ENCODE measurements around the gene UPB1.

Gene UPB1

DNA sequence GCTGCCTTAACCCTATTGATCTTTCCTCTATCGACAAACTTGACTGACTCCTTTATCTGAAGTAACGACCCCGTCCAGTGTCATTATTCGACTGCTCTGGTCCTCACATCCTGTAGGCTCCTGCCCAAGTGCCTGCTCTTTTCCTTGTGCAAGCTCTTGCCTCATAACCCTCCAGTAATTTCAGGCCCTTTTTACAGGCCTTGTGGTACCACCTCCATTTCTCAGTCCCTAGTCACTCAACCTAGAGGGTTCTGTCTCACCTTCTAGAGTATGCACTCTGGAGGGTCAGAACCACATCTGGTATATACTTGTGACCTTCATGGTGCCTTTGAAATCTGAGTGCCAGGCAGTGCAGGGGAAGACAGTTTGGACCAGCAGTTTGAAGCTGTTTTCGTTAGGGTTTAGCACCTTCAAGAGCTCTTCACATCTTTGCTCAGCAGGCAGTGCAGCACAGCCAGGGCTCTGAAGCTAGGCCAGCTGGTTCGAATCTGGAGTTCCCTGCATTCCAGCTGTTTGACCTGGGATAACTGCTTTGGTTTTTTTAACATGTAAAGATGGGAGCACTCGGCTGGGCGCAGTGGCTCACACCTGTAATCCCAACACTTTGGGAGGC lies 71.9 kb downstream of the UPB1 start:
- ATAC-seq (no peak), DNase-seq (no peak)

DNA sequence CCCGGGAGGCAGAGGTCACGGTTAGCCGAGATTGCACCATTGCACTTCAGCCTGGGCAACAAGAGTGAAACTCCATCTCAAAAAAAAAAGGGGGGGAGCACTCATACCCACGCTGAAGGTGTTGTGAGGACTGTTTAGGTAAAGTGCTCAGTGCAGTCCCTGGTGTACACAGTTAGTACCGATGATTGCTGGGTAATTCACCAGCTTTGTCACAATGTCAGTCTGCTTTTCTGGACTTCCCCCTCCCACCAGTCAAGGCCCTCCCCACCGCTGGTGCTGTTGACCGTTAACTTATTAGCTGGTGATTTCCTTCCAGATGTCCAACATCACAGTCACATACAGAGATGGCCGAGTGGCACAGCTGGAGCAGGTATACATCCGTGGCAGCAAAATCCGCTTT lies 72.5 kb downstream of the UPB1 start:
- no peak for DNase-seq
- ATAC-seq: no peak

DNA sequence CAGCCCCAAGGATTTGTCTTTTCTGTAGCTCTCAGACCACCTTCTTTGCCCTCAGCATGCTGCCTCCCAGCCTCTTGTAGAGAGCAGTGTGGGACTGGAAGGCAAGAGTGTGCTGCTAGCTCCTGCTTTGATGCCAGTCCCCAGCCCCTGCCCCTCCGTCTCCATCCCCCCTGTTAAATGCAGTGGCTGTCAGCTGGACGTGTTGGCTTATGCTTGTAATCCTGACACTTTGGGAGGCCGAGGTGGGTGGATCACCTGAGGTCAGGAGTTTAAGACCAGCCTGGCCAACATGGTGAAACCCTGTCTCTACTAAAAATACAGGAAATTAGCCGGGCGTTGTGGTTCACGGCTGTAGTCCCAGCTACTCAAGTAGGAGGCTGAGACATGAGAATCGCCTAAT lies 76.1 kb downstream of the UPB1 start:
- ATAC-seq: no peak
- DNase-seq: no peak

DNA sequence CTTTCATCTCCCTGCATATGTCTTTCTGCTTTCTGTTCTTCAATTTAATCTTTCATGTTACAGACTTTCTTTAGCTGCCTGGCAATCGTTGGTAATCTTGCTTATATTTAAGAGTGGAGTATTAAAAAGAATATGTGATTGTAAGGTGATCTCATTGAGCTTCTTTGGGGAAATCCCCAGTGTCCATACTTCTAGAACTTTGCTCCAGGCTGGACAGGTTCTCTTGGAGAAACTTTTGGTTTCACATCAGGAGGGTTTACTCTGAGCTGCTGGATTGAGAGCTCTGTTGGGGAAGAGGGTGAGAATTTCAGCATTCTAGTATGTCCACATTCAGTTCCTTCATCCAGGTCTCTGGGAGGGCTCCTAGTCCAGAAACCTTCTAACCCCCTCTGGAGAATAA lies 81.6 kb downstream of the UPB1 start:
- ATAC-seq (no peak), DNase-seq (no peak)

Data from stimulated activated naive CD8-positive, alpha-beta T cell treated with anti-CD3 and anti-CD28 coated beads, Interleukin-15, Interleukin-2, amounts not matched to agents 100 U/mL and 50 U/mL, for 24 hours (primary cell).